Occipital lobe (tissue), 2 donors: ENCODE data around the gene NOC2L. TPM values are rescaled to one million over a fixed set of nuclear protein-coding genes. Genes with fewer than 3 reads are reported as not detected.
A peak's percentile ranks its signal among the peaks of the same experiment; 100 is the strongest.

Experiments
- DNase-seq: peaks from one replicate; lab custom pipeline; 2025; lab: John Stamatoyannopoulos, UW
- total RNA-seq: library from RNA; depleted of rRNA; stranded (reverse); fragments of >200 nt; gene quantifications from one replicate; pipeline ENCODE4 v1.2.3, GENCODE V29; 2014

Gene NOC2L
- 52.7 TPM for total RNA-seq

DNA sequence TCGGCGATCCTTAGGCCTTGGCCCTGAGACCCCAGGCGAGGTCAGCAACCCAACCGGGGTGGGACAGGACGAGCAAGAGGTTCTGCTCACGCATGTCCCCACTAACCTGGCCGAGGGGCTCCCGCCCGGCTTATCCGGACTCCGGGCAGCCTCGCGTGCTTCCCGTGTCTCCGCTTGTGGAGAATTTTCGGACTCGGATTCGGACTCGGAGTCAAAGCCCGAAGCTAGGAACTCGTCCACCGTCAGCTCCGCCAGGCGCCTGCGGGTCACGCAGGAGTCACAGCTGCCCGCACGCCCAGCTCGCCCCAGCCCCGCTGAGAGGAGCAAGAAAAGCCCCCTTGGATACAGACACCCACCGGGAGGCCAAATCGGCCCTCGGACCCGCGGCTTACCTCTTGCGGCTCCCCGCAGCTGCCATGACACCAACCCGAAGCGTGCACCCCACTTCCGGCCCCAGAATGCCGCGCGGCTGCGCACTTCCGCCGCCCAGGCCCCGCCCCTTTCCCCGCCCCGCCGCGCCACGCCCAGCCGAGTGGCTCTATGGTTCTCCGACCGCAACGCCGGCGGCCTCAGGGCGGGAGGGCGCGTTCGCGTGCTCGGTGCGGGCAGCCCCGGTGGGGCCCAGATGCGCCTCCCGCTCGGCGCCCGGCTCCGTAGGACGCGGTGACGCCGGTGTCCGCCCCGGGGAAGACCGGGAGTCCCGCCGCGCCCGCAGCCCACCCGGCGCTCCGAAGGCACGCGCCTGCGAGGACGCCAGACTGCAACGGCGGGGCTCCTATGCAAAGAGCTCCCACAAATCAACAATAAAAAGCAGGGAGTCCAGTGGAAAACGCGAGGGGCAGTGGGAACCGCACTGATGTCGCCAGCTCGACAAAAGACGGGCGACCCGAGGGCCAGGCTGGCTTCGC, at the start of gene NOC2L:
TSS of gene NOC2L (minus strand) at position 434 of the 908 bp plus-strand sequence. CDS start at position 418, 16 bp downstream.
- DNase-seq = peak; percentile 94

DNA sequence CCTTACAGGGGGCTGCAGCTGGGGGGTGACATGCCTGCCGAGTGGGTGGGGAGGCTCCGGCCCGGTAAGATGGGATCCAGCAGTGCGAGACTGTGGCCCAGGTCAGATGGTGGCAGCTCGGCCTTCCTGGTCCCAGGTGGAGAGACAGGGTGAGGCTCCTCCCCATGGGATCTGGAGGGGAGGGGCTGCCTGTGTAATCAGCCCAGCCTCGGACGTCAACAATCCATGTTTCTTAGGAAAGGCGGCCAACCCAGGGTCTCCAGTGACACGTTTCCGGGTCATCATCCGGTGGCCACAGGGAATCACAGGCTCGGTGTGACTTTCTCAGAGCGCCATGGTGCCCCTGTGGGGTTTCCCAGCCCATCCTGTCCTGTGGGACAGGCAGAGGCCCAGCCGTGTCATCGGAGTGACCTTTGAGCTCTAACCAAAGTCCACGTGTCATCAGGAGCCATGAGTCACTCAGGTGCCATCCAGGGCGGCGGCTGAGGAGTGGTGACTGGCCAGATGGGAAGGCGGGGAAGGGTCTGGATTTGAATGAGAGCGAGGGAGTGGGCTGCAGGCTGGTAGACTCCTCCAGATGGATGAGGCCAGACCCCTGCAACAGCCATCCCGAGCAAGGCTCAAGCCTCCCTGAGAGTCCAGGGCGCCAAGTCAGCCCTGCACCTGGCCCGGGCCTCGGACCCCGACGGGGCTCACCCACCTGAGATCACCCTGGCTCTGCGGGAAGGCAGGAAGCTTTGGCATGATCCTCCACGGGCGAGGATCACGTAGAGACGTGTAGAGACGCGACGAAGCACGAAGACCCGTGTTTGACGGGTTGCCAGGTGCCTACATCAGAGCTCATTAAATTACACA, 47.5 kb upstream of the NOC2L start:
- DNase-seq = no peak

- DNase-seq = no peak
Measured at GRCh38 chr1:1005774-1006304, 46.8 kb upstream of the NOC2L start.

- no peak for DNase-seq
Measured at GRCh38 chr1:1004780-1005697, 46.0 kb upstream of the NOC2L start.

- DNase-seq = no peak
Measured at GRCh38 chr1:1004420-1004779, 45.3 kb upstream of the NOC2L start.

DNA sequence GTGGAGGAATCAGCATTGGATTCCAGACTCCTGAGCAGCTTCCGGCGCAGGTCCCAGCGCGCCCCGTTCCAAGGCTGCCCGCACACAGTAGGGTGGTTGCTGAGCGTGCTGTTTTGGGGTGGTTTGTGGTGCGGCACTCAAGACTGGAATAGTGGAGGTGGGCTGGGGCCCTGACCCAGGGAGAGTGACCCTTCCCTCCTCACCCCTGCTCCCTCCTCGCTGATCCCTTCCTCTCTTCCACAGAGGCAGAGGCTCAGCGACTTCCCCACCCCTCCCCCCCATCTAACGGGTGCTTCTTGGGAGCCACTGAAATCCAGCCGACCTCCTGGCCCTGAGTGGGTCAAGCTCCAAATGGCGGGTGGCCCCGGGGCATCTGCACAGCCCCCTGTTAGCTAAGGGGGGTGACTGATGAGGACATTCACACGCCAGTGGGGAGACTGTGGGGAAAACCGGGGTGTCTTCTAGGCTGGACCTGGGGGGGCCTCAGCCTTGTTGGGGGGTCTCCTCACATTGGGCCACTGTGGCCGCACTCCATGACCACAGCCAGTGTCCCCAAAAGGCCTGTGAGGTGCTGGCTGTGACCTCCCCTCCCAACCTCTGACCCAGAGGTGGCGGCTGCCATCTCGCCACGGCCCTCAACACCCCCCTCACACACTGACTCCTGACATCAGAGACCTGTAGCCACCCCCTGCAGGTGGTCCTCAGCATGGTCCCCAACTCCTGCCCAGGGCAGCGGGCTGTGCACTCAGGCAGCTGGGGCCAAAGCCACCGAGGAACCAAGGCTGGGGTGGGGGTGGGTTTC, 44.8 kb upstream of the NOC2L start:
- no peak for DNase-seq

DNA sequence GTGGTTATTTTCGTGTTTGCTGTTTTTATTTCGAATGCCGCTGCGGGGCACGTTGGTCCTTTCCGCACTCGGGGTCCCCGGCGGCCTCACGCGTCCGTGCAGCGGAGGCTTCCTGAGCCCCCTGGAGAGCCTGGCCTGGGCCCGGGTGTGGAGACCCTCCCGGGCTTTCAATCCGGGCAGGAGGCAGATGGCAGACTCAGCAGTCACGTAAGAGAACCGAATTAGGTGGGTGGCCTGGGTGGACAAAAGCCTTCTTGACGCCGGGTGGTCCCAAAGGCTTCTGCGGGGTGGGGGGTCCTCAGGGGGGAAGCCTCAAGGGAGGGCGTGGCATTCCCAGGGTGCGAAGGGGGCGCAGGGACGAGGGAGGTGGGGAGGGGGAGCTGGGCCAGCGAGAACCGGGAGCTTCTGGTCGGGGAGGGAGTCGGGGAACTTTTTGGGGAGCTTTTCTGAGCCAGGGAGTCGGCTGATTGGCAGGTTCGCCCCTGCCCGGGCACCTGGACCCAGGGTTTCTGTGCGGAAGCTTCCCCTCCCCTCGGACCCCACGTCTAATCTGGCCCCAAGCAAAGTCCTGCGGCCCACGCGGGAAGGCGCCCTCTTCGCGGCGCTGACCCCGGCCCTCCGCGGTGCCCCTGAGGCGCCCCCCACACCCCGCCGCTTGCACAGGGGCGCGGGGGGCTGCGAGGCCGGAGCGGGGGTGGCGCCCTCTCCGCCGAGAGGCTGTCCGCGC, 42.2 kb upstream of the NOC2L start:
- DNase-seq = no peak

DNA sequence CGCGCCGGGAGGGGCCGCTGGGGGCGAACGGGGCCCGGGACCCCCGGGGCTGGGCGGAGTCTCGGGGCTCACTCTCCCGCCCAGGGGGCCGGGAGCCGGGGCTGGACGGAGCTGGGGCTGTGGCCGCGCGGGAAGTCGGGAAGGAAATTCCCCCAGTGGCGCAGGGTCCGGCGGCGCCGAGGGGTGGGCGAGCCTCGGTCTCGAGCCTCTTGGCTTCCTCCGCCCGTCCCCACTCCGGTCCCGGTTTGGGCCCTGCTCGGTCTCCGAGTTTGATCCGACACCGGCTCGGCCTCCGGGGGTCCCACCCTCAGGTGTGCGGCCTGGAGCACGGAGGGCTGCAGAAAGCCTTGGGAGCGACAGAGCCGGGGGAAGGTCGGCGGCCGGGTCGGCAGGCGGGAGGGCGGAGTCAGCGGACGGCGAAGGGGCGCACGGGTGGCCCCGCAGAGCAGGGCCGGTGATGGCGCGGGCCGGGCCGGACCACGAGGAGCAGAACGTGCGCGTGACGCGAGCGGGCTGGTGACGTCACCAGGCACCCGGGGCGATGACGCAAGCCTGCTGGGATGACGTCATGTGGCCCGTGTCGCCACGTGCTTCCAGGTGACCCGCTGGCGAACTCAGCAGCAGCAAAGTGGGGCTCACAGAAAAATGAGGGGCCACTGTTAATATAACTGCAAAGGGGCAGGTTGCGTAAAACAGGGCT, 41.5 kb upstream of the NOC2L start:
- peak; percentile 39 for DNase-seq

DNA sequence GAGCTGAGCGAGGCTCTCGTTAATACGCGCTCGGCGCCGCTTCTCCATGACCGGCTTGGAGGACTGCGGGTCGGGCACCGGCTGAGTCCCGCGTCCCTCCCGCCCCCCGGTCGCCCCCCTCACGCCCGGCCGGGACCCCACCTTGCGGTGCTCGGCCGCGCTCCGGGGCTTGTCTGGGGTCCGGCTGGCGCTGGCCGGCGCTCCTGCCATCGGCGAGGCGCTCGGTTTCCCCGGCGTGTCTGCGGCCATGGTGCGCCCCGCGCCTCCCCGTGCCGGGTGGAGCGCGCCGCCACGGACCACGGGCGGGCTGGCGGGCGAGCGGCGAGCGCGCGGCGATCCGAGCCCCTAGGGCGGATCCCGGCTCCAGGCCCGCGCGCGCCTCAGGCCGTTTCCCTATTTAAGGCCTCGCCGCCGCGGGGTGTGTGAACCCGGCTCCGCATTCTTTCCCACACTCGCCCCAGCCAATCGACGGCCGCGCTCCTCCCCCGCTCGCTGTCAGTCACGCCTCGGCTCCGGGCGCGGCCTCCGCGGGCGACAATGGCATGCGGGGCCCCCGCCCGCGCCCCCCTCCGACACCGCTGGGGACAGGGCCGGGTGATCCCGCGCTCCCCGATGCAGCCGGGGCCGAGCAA, 40.8 kb upstream of the NOC2L start, which contains the start of gene HES4:
TSS of gene HES4 (minus strand) at position 373 of the 632 bp plus-strand sequence. CDS start at position 249, 124 bp downstream.
- DNase-seq = peak; percentile 58

- DNase-seq = no peak
Measured at GRCh38 chr1:998995-999724, 40.1 kb upstream of the NOC2L start.

GRCh38 chr1:998745-998994, 39.6 kb upstream of the NOC2L start:
- DNase-seq = no peak

DNA sequence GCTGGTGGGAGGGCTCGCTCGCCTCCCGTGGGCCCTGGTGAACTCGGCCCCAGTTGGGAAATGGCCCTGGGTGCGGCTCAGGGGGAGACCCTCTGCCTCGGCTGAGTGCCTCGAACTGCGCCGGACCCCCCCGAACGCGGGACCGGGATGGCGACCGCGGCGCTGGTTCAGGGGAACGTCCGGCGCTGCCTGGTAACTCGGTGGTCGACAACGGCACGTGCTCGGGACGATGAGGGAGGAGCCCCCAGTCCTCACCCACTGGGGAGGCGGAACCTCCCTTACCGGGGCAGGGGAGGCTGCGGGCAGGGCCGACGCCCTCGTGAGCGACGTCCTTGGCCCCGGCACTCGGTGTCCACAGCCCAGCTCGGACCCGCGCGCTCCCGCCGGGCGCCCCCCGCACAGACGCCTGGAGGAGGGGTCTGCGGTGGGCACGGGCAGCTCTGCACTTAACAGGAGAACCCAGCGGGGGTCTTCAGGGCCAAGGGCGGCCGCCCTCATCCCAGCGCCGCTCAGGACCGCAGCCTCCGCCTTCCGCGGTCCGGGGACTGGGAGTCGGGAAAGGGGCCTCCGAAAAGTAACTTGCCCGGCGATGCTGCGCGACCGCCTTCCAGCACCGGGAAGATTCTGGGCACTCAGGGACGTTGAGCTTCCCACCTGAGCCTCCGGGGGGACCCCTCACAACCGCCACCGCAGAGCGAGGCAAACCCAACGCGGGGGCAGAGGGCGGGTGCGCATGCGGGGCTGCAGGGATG, 39.1 kb upstream of the NOC2L start:
- no peak for DNase-seq

- DNase-seq = no peak
Measured at GRCh38 chr1:997713-997992, 38.6 kb upstream of the NOC2L start.

DNA sequence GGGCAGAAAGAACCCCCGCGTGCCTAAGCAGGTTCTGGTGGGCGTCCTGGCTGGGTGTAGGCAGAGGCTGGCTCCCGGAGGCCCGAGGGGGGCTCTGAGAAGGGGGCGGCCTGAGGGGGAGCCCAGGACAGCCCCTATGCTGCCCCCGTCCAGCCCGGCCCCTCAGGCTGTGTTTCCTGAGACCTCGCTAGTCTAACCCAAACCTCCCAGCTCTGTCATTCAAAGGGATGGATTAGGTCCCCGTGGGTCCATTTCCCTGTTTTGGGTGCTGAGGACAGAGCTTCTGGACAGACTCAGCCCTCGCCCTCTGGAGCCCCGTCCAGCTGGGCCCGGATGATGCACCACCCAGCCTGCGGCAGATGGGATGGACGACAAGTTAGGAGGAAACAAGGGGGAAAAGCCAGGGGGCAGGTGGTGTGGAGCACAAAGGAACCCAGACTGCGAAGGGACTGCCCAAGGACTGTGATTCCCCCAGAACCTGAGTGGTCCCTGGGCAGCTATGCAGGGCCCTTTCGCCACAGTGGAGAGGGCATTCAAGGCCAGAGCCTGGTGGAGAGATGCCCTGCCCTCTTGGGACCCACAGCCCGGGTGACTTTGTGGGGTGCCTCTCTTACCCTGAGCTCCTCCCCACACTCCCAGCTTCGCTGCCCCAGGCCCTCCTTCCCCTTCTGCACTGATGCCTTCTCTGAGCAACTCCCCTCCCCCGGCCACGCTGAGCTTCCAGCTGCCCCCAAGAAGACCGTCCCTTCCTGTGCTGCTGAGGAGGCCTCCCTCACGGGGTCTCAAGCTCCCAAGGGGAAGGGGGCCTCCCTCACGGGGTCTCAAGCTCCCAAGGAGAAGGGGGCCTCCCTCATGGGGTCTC, 38.0 kb upstream of the NOC2L start:
- no peak for DNase-seq

DNA sequence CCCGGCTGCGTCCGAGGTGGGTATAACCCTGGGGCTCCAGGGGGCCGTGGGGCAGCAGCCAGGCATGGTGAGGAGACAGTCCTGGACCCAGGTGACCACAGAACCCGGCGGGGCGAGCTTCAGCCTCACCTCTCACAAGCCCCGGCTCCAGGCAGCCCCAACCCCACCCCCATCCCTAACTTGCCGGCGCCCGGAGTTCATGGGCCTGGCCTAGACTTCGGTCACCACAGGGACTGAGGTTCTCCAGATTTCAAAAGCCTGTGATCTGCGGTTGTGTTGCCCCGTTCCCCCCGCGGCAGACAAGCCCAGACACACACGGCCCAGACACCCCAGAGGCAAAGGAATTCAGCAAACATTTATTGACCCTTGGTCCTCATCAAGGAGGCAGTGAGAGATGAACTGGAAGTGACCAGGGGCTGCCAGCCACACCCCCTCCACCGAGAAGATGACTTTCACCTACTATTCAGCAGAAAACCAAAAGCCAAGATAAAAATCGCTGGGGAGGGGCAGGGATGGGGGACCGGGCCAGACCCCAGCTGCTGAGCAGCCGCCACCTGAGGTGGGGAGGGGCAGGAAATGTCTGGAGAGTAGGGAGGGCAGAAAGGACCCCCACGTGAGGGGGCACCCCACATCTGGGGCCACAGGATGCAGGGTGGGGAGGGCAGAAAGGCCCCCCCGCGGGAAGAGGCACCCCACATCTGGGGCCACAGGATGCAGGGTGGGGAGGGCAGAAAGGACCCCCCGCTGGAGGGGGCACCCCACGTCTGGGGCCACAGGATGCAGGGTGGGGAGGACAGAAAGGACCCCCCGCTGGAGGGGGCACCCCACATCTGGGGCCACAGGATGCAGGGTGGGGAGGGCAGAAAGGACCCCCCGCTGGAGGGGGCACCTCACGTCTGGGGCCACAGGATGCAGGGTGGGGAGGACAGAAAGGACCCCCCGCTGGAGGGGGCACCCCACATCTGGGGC, 36.9 kb upstream of the NOC2L start:
- no peak for DNase-seq
